ENCODE measurements around the gene MED27. TPM values are rescaled to one million over a fixed set of nuclear protein-coding genes. Genes with fewer than 3 reads are reported as not detected.
A peak's percentile ranks its signal among the peaks of the same experiment; 100 is the strongest.

The MED27 gene
- total and polyA plus RNA-seq, 5 experiments from 2014 or later, result 14.3 to 43.4 (median 36.3) TPM

GRCh38 chr9:131851414-131851813 lies 228.3 kb downstream of the MED27 start:
- H3K36me3 Mint-ChIP-seq, result peaks cover 0 to 4% (median 0%) of the 10 kb centered on the region in 3 donors
- no peaks in the 10 kb centered on the region for H3K9me3 Mint-ChIP-seq
- no peak overlapping the region for H3K27ac Mint-ChIP-seq
- ATAC-seq, result no peak
- no peak for DNase-seq
- no peaks in the 10 kb centered on the region for H3K4me1 Mint-ChIP-seq
- H3K4me3 Mint-ChIP-seq, result no peak overlapping the region
- POLR2A ChIA-PET, result no interaction called here
- H3K27me3 Mint-ChIP-seq, result no peaks in the 10 kb centered on the region

GRCh38 chr9:131849391-131849790 lies 230.3 kb downstream of the MED27 start:
- Mint-ChIP-seq H3K9me3 (no peaks in the 10 kb centered on the region), H3K27ac (no peak overlapping the region), H3K27me3 (peaks cover 0 to 4% (median 0%) of the 10 kb centered on the region in 5 donors), H3K36me3 (peaks cover 0 to 4% (median 0%) of the 10 kb centered on the region in 3 donors), H3K4me3 (no peak overlapping the region), H3K4me1 (no peaks in the 10 kb centered on the region)
- POLR2A ChIA-PET, result no interaction called here
- no peak for ATAC-seq
- DNase-seq, result no peak

GRCh38 chr9:131848570-131849160 lies 231.0 kb downstream of the MED27 start:
- Mint-ChIP-seq H3K27me3 (peaks cover 0 to 4% (median 0%) of the 10 kb centered on the region in 5 donors), H3K4me3 (no peak overlapping the region), H3K36me3 (peaks cover 0 to 4% (median 0%) of the 10 kb centered on the region in 3 donors), H3K9me3 (no peaks in the 10 kb centered on the region), H3K27ac (no peak overlapping the region), H3K4me1 (no peaks in the 10 kb centered on the region)
- DNase-seq (no peak), ATAC-seq (no peak)
- POLR2A ChIA-PET, result no interaction called here

GRCh38 chr9:131847665-131848354 lies 231.9 kb downstream of the MED27 start:
- H3K27me3 Mint-ChIP-seq, result peaks cover 0 to 11% (median 4%) of the 10 kb centered on the region in 5 donors
- H3K4me3 Mint-ChIP-seq, result no peak overlapping the region
- no peak for ATAC-seq
- H3K27ac Mint-ChIP-seq, result peak overlapping the region in 1 of 10 donors; percentile 42
- peaks cover 0 to 4% (median 0%) of the 10 kb centered on the region in 3 donors for H3K36me3 Mint-ChIP-seq
- POLR2A ChIA-PET, result no interaction called here
- no peak for DNase-seq
- no peaks in the 10 kb centered on the region for H3K9me3 Mint-ChIP-seq
- no peaks in the 10 kb centered on the region for H3K4me1 Mint-ChIP-seq

GRCh38 chr9:131845305-131846298 lies 234.1 kb downstream of the MED27 start:
- Mint-ChIP-seq H3K36me3 (no peaks in the 10 kb centered on the region), H3K9me3 (no peaks in the 10 kb centered on the region), H3K4me1 (no peaks in the 10 kb centered on the region), H3K27ac (peak overlapping the region in 2 of 10 donors; percentile 54 to 63), H3K4me3 (no peak overlapping the region), H3K27me3 (peaks cover 0 to 28% (median 5%) of the 10 kb centered on the region in 5 donors)
- no peak for DNase-seq
- POLR2A ChIA-PET, result no interaction called here
- ATAC-seq, result no peak

- DNase-seq (no peak), ATAC-seq (no peak)
- Mint-ChIP-seq H3K27me3 (peaks cover 0 to 32% (median 9%) of the 10 kb centered on the region in 5 donors), H3K27ac (no peak overlapping the region), H3K36me3 (no peaks in the 10 kb centered on the region), H3K4me3 (no peak overlapping the region), H3K9me3 (no peaks in the 10 kb centered on the region), H3K4me1 (peaks cover 0 to 3% (median 0%) of the 10 kb centered on the region in 4 donors)
- POLR2A ChIA-PET, result no interaction called here
These were observed 234.9 kb downstream of the MED27 start for GRCh38 chr9:131844745-131845118.

GRCh38 chr9:131843989-131844744 lies 235.5 kb downstream of the MED27 start:
- no peak for ATAC-seq
- no peak for DNase-seq
- peaks cover 0 to 8% (median 0%) of the 10 kb centered on the region in 4 donors for H3K4me1 Mint-ChIP-seq
- H3K9me3 Mint-ChIP-seq, result no peaks in the 10 kb centered on the region
- POLR2A ChIA-PET, result no interaction called here
- peaks cover 0 to 37% (median 12%) of the 10 kb centered on the region in 5 donors for H3K27me3 Mint-ChIP-seq
- H3K27ac Mint-ChIP-seq, result peak overlapping the region in 1 of 10 donors; percentile 32
- H3K4me3 Mint-ChIP-seq, result no peak overlapping the region
- no peaks in the 10 kb centered on the region for H3K36me3 Mint-ChIP-seq

- no peak for ATAC-seq
- peaks cover 0 to 8% (median 0%) of the 10 kb centered on the region in 4 donors for H3K4me1 Mint-ChIP-seq
- POLR2A ChIA-PET, result no interaction called here
- H3K27me3 Mint-ChIP-seq, result peaks cover 3 to 53% (median 26%) of the 10 kb centered on the region in 5 donors
- DNase-seq, result peak in 1 of 10 donors; percentile 46
- H3K27ac Mint-ChIP-seq, result no peak overlapping the region
- no peaks in the 10 kb centered on the region for H3K36me3 Mint-ChIP-seq
- peaks cover 0 to 2% (median 0%) of the 10 kb centered on the region in 9 donors for H3K9me3 Mint-ChIP-seq
- H3K4me3 Mint-ChIP-seq, result no peak overlapping the region
These were observed 237.8 kb downstream of the MED27 start for GRCh38 chr9:131841765-131842318.

GRCh38 chr9:131840751-131841702 lies 238.6 kb downstream of the MED27 start:
- Mint-ChIP-seq H3K36me3 (no peaks in the 10 kb centered on the region), H3K4me3 (no peak overlapping the region), H3K27me3 (peaks cover 3 to 61% (median 29%) of the 10 kb centered on the region in 5 donors), H3K27ac (no peak overlapping the region), H3K9me3 (peaks cover 0 to 2% (median 0%) of the 10 kb centered on the region in 9 donors), H3K4me1 (peaks cover 0 to 8% (median 0%) of the 10 kb centered on the region in 4 donors)
- ATAC-seq (no peak), DNase-seq (peak in 1 of 10 donors; percentile 56)
- POLR2A ChIA-PET, result no interaction called here

- DNase-seq (peak in 1 of 10 donors; percentile 26), ATAC-seq (no peak)
- Mint-ChIP-seq H3K27ac (peak overlapping the region in 2 of 10 donors; percentile 40 to 41), H3K36me3 (no peaks in the 10 kb centered on the region), H3K27me3 (peaks cover 3 to 67% (median 29%) of the 10 kb centered on the region in 5 donors), H3K9me3 (peaks cover 0 to 8% (median 0%) of the 10 kb centered on the region in 9 donors), H3K4me3 (no peak overlapping the region), H3K4me1 (peaks cover 0 to 8% (median 0%) of the 10 kb centered on the region in 4 donors)
- POLR2A ChIA-PET, result no interaction called here
These were observed 239.4 kb downstream of the MED27 start for GRCh38 chr9:131840220-131840619.

All from naive thymus-derived CD8-positive, alpha-beta T cell (primary cell).